HepG2 (cell line): ENCODE data around the gene SNX21. TPM values are rescaled to one million over a fixed set of nuclear protein-coding genes. Genes with fewer than 3 reads are reported as not detected.

Experiments used
- CCAR2 ChIP-seq: fragments of 200-400 bp; formaldehyde crosslinking; optimal IDR thresholded peaks from 2 replicates; pipeline ENCODE3; 2018; ENCODE audit warnings: low read depth, mild to moderate bottlenecking, low read length, moderate library complexity
- CREB1 ChIP-seq, 2 experiments: fragments of 450-650 bp in 1 of 2; IDR thresholded peaks; 2 replicates each; pipeline ENCODE4 v1.6.1; 2016 to 2017; ENCODE audit warnings: control low read depth in 1 of 2, mild to moderate bottlenecking in 1 of 2, missing compliant biosample characterization in 1 of 2, missing genetic modification characterization in 1 of 2
- EP300 ChIP-seq, 3 experiments: sonication (generic) in 1 of 3; formaldehyde crosslinking in 1 of 3; IDR thresholded peaks; 2 replicates each; pipeline versions ENCODE4 v1.5.1 to v1.6.1; 2011 to 2020; ENCODE audit warnings: low read depth in 2 of 3, low read length in 2 of 3, borderline replicate concordance in 1 of 3, improper control_type of control experiment in 1 of 3, mild to moderate bottlenecking in 1 of 3, missing genetic modification reagents in 1 of 3, moderate library complexity in 1 of 3
- FIP1L1 ChIP-seq: fragments of 200-400 bp; formaldehyde crosslinking; IDR thresholded peaks from 2 replicates; pipeline ENCODE4 v1.6.1; 2018; ENCODE audit warnings: low read depth, mild to moderate bottlenecking, low read length, moderate library complexity, borderline replicate concordance; ENCODE audit not compliant: insufficient read depth
- FOXA3 ChIP-seq: IDR thresholded peaks from 2 replicates; pipeline ENCODE4 v1.6.1; 2016; ENCODE audit warnings: missing genetic modification reagents, missing compliant biosample characterization
- HNRNPUL1 ChIP-seq: fragments of 200-400 bp; formaldehyde crosslinking; IDR thresholded peaks from 2 replicates; pipeline ENCODE4 v1.6.1; 2017; ENCODE audit warnings: low read depth, mild to moderate bottlenecking, low read length, moderate library complexity
- KAT8 ChIP-seq: IDR thresholded peaks from 2 replicates; pipeline ENCODE4 v1.6.1; 2016; ENCODE audit warnings: missing genetic modification reagents, missing compliant biosample characterization
- NCOA2 ChIP-seq: sonication (generic); formaldehyde crosslinking; IDR thresholded peaks from 2 replicates; pipeline ENCODE4 v1.8.0; 2022; ENCODE audit warnings: inconsistent platforms
- PAX8 ChIP-seq: sonication (generic); formaldehyde crosslinking; IDR thresholded peaks from 2 replicates; pipeline ENCODE4 v1.8.0; 2022; ENCODE audit warnings: mild to moderate bottlenecking, missing genetic modification reagents, borderline replicate concordance
- PCBP2 ChIP-seq: fragments of 200-400 bp; formaldehyde crosslinking; optimal IDR thresholded peaks from 2 replicates; pipeline ENCODE3; 2018; ENCODE audit warnings: low read length, low read depth; ENCODE audit not compliant: poor library complexity, severe bottlenecking
- RBM39 ChIP-seq: fragments of 200-400 bp; formaldehyde crosslinking; IDR thresholded peaks from one replicate; pipeline ENCODE4 v1.6.1; 2018; ENCODE audit warnings: antibody characterized with exemption, mild to moderate bottlenecking, low read depth, low read length; ENCODE audit not compliant: poor library complexity, severe bottlenecking
- SNAI1 ChIP-seq: sonication (generic); formaldehyde crosslinking; IDR thresholded peaks from 2 replicates; pipeline ENCODE4 v1.5.0; 2020; ENCODE audit warnings: mild to moderate bottlenecking, missing genetic modification reagents, borderline replicate concordance
- SOX5 ChIP-seq: IDR thresholded peaks from 2 replicates; pipeline ENCODE4 v1.6.1; 2016; ENCODE audit warnings: borderline replicate concordance
- SUZ12 ChIP-seq: fragments of 150-350 bp; IDR thresholded peaks from 2 replicates; pipeline ENCODE4 v1.6.1; 2014; ENCODE audit warnings: low read depth, low read length
- TFDP1 ChIP-seq: IDR thresholded peaks from 2 replicates; pipeline ENCODE4 v1.6.1; 2016; ENCODE audit warnings: missing compliant biosample characterization, missing genetic modification reagents, borderline replicate concordance
- ZFP90 ChIP-seq: sonication (generic); formaldehyde crosslinking; IDR thresholded peaks from 2 replicates; pipeline ENCODE4 v1.8.0; 2022; ENCODE audit warnings: missing genetic modification reagents, mild to moderate bottlenecking, inconsistent platforms, borderline replicate concordance
- ZNF207 ChIP-seq: fragments of 450-650 bp; IDR thresholded peaks from 2 replicates; pipeline ENCODE4 v1.6.1; 2016; ENCODE audit warnings: antibody characterized with exemption, borderline replicate concordance
- ZNF296 ChIP-seq: sonication (generic); formaldehyde crosslinking; conservative IDR thresholded peaks from 2 replicates; pipeline ENCODE4 v1.5.0; 2020; ENCODE audit warnings: mild to moderate bottlenecking, missing genetic modification reagents
- ZNF446 ChIP-seq: sonication (generic); formaldehyde crosslinking; IDR thresholded peaks from 2 replicates; pipeline ENCODE4 v1.5.0; 2020; ENCODE audit warnings: mild to moderate bottlenecking, missing genetic modification reagents
- ZNF776 ChIP-seq: sonication (generic); formaldehyde crosslinking; IDR thresholded peaks from 2 replicates; pipeline ENCODE4 v1.4.0; 2020; ENCODE audit warnings: mild to moderate bottlenecking, missing genetic modification reagents
- ZZZ3 ChIP-seq: sonication (generic); formaldehyde crosslinking; IDR thresholded peaks from 2 replicates; pipeline ENCODE4 v1.4.0; 2020; ENCODE audit warnings: missing genetic modification reagents, mild to moderate bottlenecking, borderline replicate concordance
- polyA plus RNA-seq, 8 experiments: library from polyadenylated mRNA; depleted of rRNA in 3 of 8; stranded (reverse) in 7 of 8; unstranded in 1 of 8; fragments of >200 nt; fragmentation: Illumina TruSeq in 4 of 8; extraction: Trizol in 4 of 8; gene quantifications; 2 replicates each; pipeline versions ENCODE4 v1.2.1 to v1.2.3, GENCODE V29; 2011 to 2016; ENCODE audit warnings: low read depth in 4 of 8, missing spikeins in 1 of 8, mixed read lengths in 1 of 8; ENCODE audit not compliant: insufficient read depth in 1 of 8
- total RNA-seq, 5 experiments: library from RNA; depleted of rRNA; stranded (reverse); fragments of >200 nt; fragmentation: Illumina TruSeq; extraction: Trizol; gene quantifications; 2 replicates each; pipeline ENCODE4 v1.2.3, GENCODE V29; 2016; ENCODE audit warnings: low read depth in 1 of 5
- TF ChIP-seq, protein P1 (sequence below), 2 experiments: sonication (generic) in 1 of 2; formaldehyde crosslinking in 1 of 2; IDR thresholded peaks; 2 replicates each; pipeline versions ENCODE4 v1.5.1 to v1.6.1; 2011 to 2020; ENCODE audit warnings: borderline replicate concordance in 1 of 2, low read depth in 1 of 2, low read length in 1 of 2, mild to moderate bottlenecking in 1 of 2, missing genetic modification reagents in 1 of 2, moderate library complexity in 1 of 2
- TF ChIP-seq, protein P2 (sequence below): sonication (generic); formaldehyde crosslinking; IDR thresholded peaks from 2 replicates; pipeline ENCODE4 v1.5.0; 2020; ENCODE audit warnings: missing genetic modification reagents

The SNX21 gene
- total and polyA plus RNA-seq, 2 of the 13 experiments (the other 11 are each of a cell fraction or from before 2014, with no cell fraction given), result 7.7 to 12.8 TPM

DNA sequence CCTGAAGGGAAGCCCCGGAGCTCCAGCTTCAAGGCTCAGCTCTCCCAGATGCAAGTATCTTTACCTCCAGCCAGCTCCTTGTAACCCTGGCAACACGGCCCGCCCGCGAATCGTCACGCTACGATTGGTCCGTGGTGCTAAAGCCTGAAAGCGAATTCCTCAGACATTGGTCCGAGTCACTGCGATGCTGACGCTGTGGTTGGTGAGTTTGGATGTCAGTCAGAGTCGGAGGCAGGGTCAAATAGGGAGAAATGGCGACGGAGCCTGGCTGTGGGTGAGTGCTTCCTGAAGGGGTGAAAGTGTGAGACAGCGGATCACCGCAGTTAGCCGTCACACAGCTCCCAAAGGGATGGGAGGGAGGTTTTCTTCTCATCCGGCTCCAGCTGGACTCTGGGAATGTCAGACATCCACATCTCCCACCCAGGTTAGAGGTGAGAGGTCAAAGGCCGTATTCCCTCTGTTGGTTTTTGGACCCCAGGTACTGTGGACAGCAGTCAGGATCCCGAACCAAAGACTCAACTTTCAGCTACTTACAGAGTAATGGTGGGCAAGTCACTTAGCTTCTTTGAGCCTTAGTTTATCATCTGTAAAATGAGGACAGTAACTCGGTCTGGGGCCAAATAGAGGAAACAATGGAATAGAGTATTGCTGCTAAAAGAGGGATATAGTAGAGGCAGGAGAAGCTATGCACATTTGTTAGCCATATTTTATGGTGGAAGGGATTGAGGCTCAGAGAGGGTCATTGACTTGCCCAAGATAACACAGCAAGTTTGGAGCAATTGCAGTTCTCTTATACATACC lies 47.6 kb downstream of the SNX21 start, which contains the start of gene ZSWIM1 (continued):
- peak; percentile 67; the same call in 1 of the 2 replicates for TF ChIP-seq TFDP1 (CRISPR knock-in tag)
- peak; percentile 24 for TF ChIP-seq NCOA2 (CRISPR knock-in tag)
- 0 out of 2 replicates have a peak, but pooled peaks have one; percentile 30 for TF ChIP-seq PAX8 (CRISPR knock-in tag)
- no peak for TF ChIP-seq HNRNPUL1
- no peak for TF ChIP-seq ZNF296 (CRISPR knock-in tag)
- no peak for TF ChIP-seq ZNF446 (CRISPR knock-in tag)
- no peak for TF ChIP-seq SUZ12
- peak; percentile 50; the same call in 1 of the 2 replicates for TF ChIP-seq ZZZ3 (CRISPR knock-in tag)
- TF ChIP-seq, protein P1, sequence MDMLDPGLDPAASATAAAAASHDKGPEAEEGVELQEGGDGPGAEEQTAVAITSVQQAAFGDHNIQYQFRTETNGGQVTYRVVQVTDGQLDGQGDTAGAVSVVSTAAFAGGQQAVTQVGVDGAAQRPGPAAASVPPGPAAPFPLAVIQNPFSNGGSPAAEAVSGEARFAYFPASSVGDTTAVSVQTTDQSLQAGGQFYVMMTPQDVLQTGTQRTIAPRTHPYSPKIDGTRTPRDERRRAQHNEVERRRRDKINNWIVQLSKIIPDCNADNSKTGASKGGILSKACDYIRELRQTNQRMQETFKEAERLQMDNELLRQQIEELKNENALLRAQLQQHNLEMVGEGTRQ (IDR thresholded peaks at IDR 0.05; ENCODE audit: low read depth, low read length), result no peak
- TF ChIP-seq, protein P1 (CRISPR knock-in tag; IDR thresholded peaks at IDR 0.05; ENCODE audit: borderline replicate concordance), result no peak
- no peak for TF ChIP-seq SNAI1
- TF ChIP-seq SOX5, result peak; percentile 9; the same call in 1 of the 2 replicates
- peak; percentile 94 for TF ChIP-seq KAT8 (CRISPR knock-in tag)
- TF ChIP-seq CREB1 (IDR thresholded peaks at IDR 0.05), result peak; percentile 96
- peak; percentile 91 for TF ChIP-seq CREB1 (CRISPR knock-in tag; IDR thresholded peaks at IDR 0.05)
- no peak for TF ChIP-seq FIP1L1
- TF ChIP-seq CCAR2, result peak; percentile 85
- TF ChIP-seq PCBP2, result no peak
- peak; percentile 37 for TF ChIP-seq RBM39
- TF ChIP-seq, protein P2, sequence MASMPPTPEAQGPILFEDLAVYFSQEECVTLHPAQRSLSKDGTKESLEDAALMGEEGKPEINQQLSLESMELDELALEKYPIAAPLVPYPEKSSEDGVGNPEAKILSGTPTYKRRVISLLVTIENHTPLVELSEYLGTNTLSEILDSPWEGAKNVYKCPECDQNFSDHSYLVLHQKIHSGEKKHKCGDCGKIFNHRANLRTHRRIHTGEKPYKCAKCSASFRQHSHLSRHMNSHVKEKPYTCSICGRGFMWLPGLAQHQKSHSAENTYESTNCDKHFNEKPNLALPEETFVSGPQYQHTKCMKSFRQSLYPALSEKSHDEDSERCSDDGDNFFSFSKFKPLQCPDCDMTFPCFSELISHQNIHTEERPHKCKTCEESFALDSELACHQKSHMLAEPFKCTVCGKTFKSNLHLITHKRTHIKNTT (CRISPR knock-in tag), result no peak
- no peak for TF ChIP-seq ZNF776 (CRISPR knock-in tag)
- TF ChIP-seq FOXA3 (CRISPR knock-in tag), result peak; percentile 63
- TF ChIP-seq ZNF207, result no peak
- TF ChIP-seq EP300 (IDR thresholded peaks at IDR 0.05; ENCODE audit: low read depth in 2 of 2, low read length in 2 of 2), result no peak; a peak in 1 of 4 replicates
- peak; percentile 60; the same call in 1 of the 2 replicates for TF ChIP-seq EP300 (CRISPR knock-in tag; IDR thresholded peaks at IDR 0.05; ENCODE audit: borderline replicate concordance)
- TF ChIP-seq ZFP90, result peak; percentile 81
